Measurements from ENCODE around the gene ADH6. TPM values are rescaled to one million over a fixed set of nuclear protein-coding genes. Genes with fewer than 3 reads are reported as not detected.

ADH6 gene
- total and polyA plus RNA-seq, 9 of the 15 experiments (the other 6 are each of a cell fraction or from before 2014, with no cell fraction given): 0.13 TPM; not detected in 8

DNA sequence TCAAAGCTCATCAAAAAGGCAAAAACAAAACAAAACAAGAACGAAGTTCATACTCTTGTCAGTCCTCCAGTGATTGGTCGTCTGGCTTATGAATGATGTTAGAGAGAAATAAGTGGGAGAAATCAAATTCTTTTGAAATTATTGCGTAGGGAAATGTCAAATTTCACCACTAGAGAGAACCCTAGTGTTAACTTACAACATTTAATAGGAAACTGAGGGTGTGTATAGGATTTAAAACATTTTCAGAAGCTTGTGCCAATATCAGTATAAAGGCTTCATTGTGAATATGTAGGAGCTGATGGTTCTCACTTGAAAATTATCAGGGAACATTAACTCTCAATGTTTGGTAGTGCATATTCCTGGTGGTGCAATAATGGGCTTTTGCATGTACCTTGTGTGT lies 17.4 kb downstream of the ADH6 start (continued):
- TF ChIP-seq CUX1 (CRISPR knock-in tag; IDR thresholded peaks at IDR 0.05) (no peak), YY1 (IDR thresholded peaks at IDR 0.05; ENCODE audit: borderline replicate concordance in 1 of 3, control insufficient read depth in 1 of 3, extremely low read depth in 1 of 3, insufficient read depth in 3 of 3, insufficient read length in 1 of 3, insufficient replicate concordance in 2 of 3, low read depth in 1 of 3, low read length in 2 of 3) (no peak), RFX1 (IDR thresholded peaks at IDR 0.05) (no peak), SIX5 (IDR thresholded peaks at IDR 0.05; ENCODE audit: borderline replicate concordance in 1 of 2, insufficient read depth in 1 of 2, low read depth in 1 of 2, low read length in 2 of 2) (no peak)
- TF ChIP-seq, protein P1, sequence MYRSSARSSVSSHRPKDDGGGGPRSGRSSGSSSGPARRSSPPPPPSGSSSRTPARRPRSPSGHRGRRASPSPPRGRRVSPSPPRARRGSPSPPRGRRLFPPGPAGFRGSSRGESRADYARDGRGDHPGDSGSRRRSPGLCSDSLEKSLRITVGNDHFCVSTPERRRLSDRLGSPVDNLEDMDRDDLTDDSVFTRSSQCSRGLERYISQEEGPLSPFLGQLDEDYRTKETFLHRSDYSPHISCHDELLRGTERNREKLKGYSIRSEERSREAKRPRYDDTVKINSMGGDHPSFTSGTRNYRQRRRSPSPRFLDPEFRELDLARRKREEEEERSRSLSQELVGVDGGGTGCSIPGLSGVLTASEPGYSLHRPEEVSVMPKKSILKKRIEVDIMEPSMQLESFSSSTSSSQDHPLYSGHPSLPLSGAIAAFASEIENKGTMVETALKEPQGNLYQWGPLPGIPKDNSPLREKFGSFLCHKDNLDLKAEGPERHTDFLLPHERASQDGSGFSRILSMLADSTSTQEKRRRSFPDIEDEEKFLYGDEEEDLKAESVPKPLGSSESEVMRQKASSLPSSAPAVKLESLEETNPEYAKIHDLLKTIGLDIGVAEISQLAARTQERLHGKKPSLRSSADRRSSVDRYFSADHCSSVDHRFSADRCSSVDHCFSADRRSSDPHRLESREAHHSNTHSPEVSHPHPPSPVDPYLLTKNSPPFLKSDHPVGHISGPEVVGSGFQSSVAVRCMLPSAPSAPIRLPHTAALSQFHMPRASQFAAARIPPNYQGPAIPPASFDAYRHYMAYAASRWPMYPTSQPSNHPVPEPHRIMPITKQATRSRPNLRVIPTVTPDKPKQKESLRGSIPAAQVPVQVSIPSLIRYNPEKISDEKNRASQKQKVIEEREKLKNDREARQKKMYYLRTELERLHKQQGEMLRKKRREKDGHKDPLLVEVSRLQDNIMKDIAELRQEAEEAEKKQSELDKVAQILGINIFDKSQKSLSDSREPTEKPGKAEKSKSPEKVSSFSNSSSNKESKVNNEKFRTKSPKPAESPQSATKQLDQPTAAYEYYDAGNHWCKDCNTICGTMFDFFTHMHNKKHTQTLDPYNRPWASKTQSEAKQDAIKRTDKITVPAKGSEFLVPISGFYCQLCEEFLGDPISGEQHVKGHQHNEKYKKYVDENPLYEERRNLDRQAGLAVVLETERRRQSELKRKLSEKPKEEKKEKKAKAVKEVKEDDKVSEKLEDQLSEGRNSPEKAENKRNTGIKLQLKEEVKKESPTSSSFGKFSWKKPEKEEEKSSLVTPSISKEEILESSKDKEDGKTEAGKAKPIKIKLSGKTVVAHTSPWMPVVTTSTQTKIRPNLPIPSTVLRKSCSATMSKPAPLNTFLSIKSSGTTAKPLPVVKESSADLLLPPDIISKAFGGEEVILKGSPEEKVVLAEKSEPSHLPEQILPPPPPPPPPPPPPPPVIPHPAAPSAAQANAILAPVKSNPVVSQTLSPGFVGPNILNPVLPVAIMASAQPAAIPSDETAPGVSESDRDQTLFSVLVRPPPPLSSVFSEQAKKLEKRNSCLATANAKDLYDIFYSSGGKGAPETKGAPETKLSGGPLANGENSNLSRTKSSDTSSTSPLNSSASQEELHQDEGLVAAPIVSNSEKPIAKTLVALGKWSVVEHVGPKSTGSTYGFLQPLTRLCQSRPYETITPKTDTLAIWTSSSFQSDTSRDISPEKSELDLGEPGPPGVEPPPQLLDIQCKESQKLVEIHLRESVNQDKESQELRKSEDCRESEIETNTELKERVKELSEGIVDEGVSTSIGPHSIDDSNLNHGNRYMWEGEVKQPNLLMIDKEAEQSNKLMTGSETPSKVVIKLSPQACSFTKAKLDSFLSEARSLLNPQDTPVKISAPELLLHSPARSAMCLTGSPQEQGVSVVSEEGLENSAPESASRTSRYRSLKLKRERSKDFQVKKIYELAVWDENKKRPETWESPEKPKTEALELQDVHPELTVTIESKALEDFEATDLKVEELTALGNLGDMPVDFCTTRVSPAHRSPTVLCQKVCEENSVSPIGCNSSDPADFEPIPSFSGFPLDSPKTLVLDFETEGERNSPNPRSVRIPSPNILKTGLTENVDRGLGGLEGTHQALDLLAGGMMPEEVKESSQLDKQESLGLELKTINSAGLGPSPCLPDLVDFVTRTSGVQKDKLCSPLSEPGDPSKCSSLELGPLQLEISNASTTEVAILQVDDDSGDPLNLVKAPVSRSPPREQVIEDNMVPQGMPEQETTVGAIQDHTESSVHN (IDR thresholded peaks at IDR 0.05; ENCODE audit: borderline replicate concordance in 1 of 2, low read depth in 1 of 2): no peak
- TF ChIP-seq, protein P2, sequence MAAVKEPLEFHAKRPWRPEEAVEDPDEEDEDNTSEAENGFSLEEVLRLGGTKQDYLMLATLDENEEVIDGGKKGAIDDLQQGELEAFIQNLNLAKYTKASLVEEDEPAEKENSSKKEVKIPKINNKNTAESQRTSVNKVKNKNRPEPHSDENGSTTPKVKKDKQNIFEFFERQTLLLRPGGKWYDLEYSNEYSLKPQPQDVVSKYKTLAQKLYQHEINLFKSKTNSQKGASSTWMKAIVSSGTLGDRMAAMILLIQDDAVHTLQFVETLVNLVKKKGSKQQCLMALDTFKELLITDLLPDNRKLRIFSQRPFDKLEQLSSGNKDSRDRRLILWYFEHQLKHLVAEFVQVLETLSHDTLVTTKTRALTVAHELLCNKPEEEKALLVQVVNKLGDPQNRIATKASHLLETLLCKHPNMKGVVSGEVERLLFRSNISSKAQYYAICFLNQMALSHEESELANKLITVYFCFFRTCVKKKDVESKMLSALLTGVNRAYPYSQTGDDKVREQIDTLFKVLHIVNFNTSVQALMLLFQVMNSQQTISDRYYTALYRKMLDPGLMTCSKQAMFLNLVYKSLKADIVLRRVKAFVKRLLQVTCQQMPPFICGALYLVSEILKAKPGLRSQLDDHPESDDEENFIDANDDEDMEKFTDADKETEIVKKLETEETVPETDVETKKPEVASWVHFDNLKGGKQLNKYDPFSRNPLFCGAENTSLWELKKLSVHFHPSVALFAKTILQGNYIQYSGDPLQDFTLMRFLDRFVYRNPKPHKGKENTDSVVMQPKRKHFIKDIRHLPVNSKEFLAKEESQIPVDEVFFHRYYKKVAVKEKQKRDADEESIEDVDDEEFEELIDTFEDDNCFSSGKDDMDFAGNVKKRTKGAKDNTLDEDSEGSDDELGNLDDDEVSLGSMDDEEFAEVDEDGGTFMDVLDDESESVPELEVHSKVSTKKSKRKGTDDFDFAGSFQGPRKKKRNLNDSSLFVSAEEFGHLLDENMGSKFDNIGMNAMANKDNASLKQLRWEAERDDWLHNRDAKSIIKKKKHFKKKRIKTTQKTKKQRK (IDR thresholded peaks at IDR 0.05; ENCODE audit: borderline replicate concordance, low read depth, low read length): no peak

Data from K562 (cell line).